Trophoblast cell (in vitro differentiated cells and primary cell): ENCODE results near the gene FBRS.
"Not testable (repeated sequence)": the region's sequence is repeated elsewhere in the genome, so short reads cannot be mapped to it uniquely, and the experiment has no call there.

ENCODE experiments used
- DNase-seq, 2 donors: peaks; one replicate each; pipeline ENCODE4 v3.0.0-alpha.2; 2016
- H2AFZ ChIP-seq: 2 replicates; pipeline ENCODE4 v1.6.1; 2013; ENCODE audit warnings: low read length, moderate library complexity, mild to moderate bottlenecking; ENCODE audit not compliant: insufficient read depth, poor library complexity
- H2AK5ac ChIP-seq: 2 replicates; pipeline ENCODE4 v1.6.1; 2013; ENCODE audit warnings: mild to moderate bottlenecking, low read length
- H2BK120ac ChIP-seq: 2 replicates; pipeline ENCODE4 v1.6.1; 2013; ENCODE audit warnings: low read length, mild to moderate bottlenecking, moderate library complexity; ENCODE audit not compliant: insufficient read depth, poor library complexity
- H2BK12ac ChIP-seq: 2 replicates; pipeline ENCODE4 v1.6.1; 2013; ENCODE audit warnings: mild to moderate bottlenecking, low read length, moderate library complexity
- H2BK5ac ChIP-seq: 2 replicates; pipeline ENCODE4 v1.6.1; 2013; ENCODE audit warnings: low read length, low read depth, moderate library complexity, mild to moderate bottlenecking; ENCODE audit not compliant: poor library complexity
- H3K14ac ChIP-seq: 2 replicates; pipeline ENCODE4 v1.6.1; 2013; ENCODE audit warnings: mild to moderate bottlenecking, low read length
- H3K18ac ChIP-seq: 2 replicates; pipeline ENCODE4 v1.6.1; 2013; ENCODE audit warnings: mild to moderate bottlenecking, low read length
- H3K23ac ChIP-seq: 2 replicates; pipeline ENCODE4 v1.6.1; 2013; ENCODE audit warnings: low read length
- H3K27ac ChIP-seq: 2 replicates; pipeline ENCODE4 v1.5.1; 2013; ENCODE audit warnings: low read depth, mild to moderate bottlenecking, inconsistent platforms, low read length, moderate library complexity
- H3K27me3 ChIP-seq: 2 replicates; pipeline ENCODE4 v1.6.1; 2013; ENCODE audit warnings: inconsistent platforms, mild to moderate bottlenecking, low read length, moderate library complexity; ENCODE audit not compliant: insufficient read depth
- H3K36me3 ChIP-seq, 2 experiments: 1 replicate in 1 of 2; 2 replicates in 1 of 2; pipeline ENCODE4 v1.6.1; 2013; ENCODE audit warnings: low read length in 2 of 2, mild to moderate bottlenecking in 2 of 2, moderate library complexity in 1 of 2; ENCODE audit not compliant: insufficient read depth in 2 of 2, control insufficient read depth in 1 of 2
- H3K4ac ChIP-seq: 2 replicates; pipeline ENCODE4 v1.6.1; 2013; ENCODE audit warnings: low read depth, mild to moderate bottlenecking, low read length, moderate library complexity
- H3K4me1 ChIP-seq, 2 experiments: 1 replicate in 1 of 2; 2 replicates in 1 of 2; pipeline ENCODE4 v1.6.1; 2013; ENCODE audit warnings: low read length in 2 of 2, mild to moderate bottlenecking in 2 of 2, moderate library complexity in 1 of 2; ENCODE audit not compliant: insufficient read depth in 2 of 2, control insufficient read depth in 1 of 2
- H3K4me2 ChIP-seq: 2 replicates; pipeline ENCODE4 v1.6.1; 2013; ENCODE audit warnings: inconsistent platforms, mild to moderate bottlenecking, low read length, moderate library complexity
- H3K4me3 ChIP-seq: 2 replicates; pipeline ENCODE4 v1.5.1; 2013; ENCODE audit warnings: mild to moderate bottlenecking, low read depth, low read length, inconsistent platforms
- H3K79me1 ChIP-seq: one replicate; pipeline ENCODE4 v1.6.1; 2013; ENCODE audit warnings: low read length
- H3K79me2 ChIP-seq: 2 replicates; pipeline ENCODE4 v1.6.1; 2013; ENCODE audit warnings: low read length, mild to moderate bottlenecking; ENCODE audit not compliant: control insufficient read depth, insufficient read depth, poor library complexity
- H3K9ac ChIP-seq: 2 replicates; pipeline ENCODE4 v1.6.1; 2013; ENCODE audit warnings: mild to moderate bottlenecking, low read length
- H3K9me3 ChIP-seq: 2 replicates; pipeline ENCODE4 v1.6.1; 2013; ENCODE audit warnings: low read depth, mild to moderate bottlenecking, control low read depth, inconsistent platforms, low read length; ENCODE audit not compliant: insufficient read depth
- H4K12ac ChIP-seq: 2 replicates; pipeline ENCODE4 v1.6.1; 2013; ENCODE audit warnings: low read depth, mild to moderate bottlenecking, low read length, moderate library complexity
- H4K8ac ChIP-seq: 2 replicates; pipeline ENCODE4 v1.6.1; 2013; ENCODE audit warnings: low read depth, mild to moderate bottlenecking, low read length, moderate library complexity
- H4K91ac ChIP-seq: one replicate; pipeline ENCODE4 v1.6.1; 2013; ENCODE audit warnings: low read depth, mild to moderate bottlenecking, low read length, moderate library complexity
- WGBS: extraction: QIAGEN DNeasy Blood & Tissue Kit; methylation state at CpG from one replicate; pipeline ENCODE4 v1.1.7; 2013; ENCODE audit warnings: missing lambda C conversion rate; ENCODE audit not compliant: insufficient read length, insufficient coverage; ENCODE audit errors: extremely low coverage; 5-methylcytosine and 5-hydroxymethylcytosine counted together

Gene FBRS

DNA sequence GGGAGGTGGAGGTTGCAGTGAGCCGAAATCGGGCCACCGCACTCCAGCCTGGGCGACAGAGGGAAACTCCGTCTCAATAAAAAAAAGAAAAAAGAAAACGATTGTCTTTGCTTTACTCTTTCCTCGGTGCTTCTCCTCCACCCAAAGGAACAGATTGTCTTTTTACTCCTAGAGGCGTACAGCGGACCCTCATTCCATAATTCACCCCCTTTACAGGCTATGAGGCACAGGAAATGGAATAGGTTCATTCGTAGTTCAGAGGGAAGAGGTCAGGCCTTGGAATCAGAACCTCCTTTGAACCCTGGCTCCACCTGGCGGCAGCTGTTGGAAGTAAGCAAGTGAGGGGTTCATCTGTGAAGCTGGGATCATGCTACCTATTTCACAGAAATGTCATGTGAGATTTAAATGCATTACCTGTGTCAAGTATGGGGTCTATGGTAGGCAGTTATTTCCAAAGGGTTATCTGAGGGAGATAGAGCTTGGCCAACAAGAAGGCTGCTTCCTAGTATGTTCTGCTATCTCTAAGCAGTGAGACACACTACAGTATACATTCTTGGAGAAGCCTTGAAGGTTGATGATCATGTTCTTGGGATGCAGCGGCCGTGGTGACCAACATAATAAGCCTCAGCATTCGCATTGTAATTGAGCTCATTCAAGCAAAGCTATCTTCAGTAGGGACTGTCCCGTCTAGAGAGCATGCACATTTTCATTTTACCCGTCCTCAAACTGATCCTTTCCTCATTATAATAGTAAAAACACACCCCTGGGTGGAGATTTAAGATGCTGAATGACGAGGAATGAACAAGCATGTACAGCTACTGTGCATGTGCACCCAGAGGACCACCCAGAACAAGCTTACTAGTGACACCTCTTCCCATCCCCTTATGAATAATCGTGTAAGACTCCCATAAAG is 29.3 kb upstream of the FBRS start:
- Histone ChIP-seq H3K27ac (no peak overlapping the region), H2BK120ac (no peak overlapping the region), H3K36me3 (no peaks in the 10 kb centered on the region), H3K4me2 (no peak overlapping the region), H4K8ac (no peak overlapping the region), H2BK12ac (no peak overlapping the region), H3K14ac (no peak overlapping the region), H3K9me3 (peaks cover 6% of the 10 kb centered on the region), H2AFZ (no peak overlapping the region), H2AK5ac (no peak overlapping the region), H3K4ac (no peak overlapping the region), H3K18ac (no peak overlapping the region), H3K4me3 (no peak overlapping the region), H3K79me1 (peaks cover 3% of the 10 kb centered on the region), H2BK5ac (no peak overlapping the region), H3K9ac (no peak overlapping the region), H4K91ac (no peak overlapping the region), H3K23ac (no peak overlapping the region), H3K27me3 (no peaks in the 10 kb centered on the region), H4K12ac (no peak overlapping the region), H3K4me1 (no peaks in the 10 kb centered on the region), H3K79me2 (no peaks in the 10 kb centered on the region)
- no CpG with 5 or more reads among the region's 18 CpGs for WGBS
- peak; percentile 82 to 97 for DNase-seq

DNA sequence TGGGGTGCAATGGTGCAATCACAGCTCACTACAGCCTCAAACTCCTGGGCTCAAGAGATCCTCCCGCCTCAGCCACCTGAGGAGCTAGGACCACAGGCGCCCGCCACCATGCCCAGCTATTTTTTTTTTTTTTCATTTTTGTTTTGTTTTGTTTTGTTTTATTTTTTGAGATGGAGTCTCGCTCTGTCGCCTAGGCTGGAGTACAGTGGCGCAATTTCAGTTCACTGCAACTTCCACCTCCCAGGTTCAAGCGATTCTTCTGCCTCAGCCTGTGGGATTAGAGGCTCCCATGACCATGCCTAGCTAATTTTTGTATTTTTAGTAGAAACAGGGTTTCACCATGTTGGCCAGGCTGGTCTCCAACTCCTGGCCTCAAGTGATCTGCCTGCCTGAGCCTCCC is 25.8 kb upstream of the FBRS start:
- H3K27me3 ChIP-seq, H3K9ac ChIP-seq, H3K18ac ChIP-seq, H4K12ac ChIP-seq, H3K36me3 ChIP-seq, H3K14ac ChIP-seq, H3K79me2 ChIP-seq, H3K4me1 ChIP-seq, H2BK12ac ChIP-seq, H3K27ac ChIP-seq, H2BK120ac ChIP-seq, H3K23ac ChIP-seq, H4K8ac ChIP-seq, H3K4me2 ChIP-seq, H2AFZ ChIP-seq, H3K79me1 ChIP-seq, H2AK5ac ChIP-seq, H2BK5ac ChIP-seq, H3K4me3 ChIP-seq, DNase-seq, H4K91ac ChIP-seq, H3K9me3 ChIP-seq, H3K4ac ChIP-seq: not testable (repeated sequence)
- WGBS, result no CpG with 5 or more reads among the region's 7 CpGs

DNA sequence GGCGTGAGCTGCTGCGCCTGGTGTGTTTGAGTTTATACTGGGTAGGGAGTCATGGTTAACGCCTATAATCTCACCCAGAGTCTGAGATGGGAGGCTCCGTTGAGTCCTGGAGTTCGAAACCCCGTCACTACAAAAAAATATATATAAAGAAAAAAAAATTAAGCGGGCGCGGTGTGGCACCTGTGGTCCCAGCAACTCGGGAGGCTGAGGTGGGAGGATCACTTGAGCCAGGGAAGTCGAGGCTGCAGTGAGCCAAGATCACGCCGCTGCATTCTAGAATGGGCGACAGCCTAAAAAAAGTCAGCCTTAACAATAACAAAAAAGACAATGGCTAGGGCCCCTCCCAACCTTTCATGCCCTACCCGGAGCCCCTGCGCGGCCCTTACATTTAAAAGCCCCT is 24.7 kb upstream of the FBRS start:
- Histone ChIP-seq H3K9ac (no peak overlapping the region), H2AFZ (peak overlapping the region; percentile 38), H3K23ac (no peak overlapping the region), H3K36me3 (no peaks in the 10 kb centered on the region), H4K8ac (peak overlapping the region; percentile 91), H3K4me1 (peaks cover 0 to 2% of the 10 kb centered on the region in 2 experiments), H4K91ac (peak overlapping the region; percentile 64), H3K27me3 (no peaks in the 10 kb centered on the region), H2BK12ac (no peak overlapping the region), H3K4me2 (peak overlapping the region; percentile 94), H3K18ac (no peak overlapping the region), H4K12ac (peak overlapping the region; percentile 96), H3K27ac (no peak overlapping the region), H2BK5ac (no peak overlapping the region), H3K9me3 (no peaks in the 10 kb centered on the region), H2AK5ac (peak overlapping the region; percentile 91), H3K79me1 (peaks cover 9% of the 10 kb centered on the region), H3K4me3 (no peak overlapping the region), H3K79me2 (peaks cover 4% of the 10 kb centered on the region), H2BK120ac (no peak overlapping the region), H3K14ac (peak overlapping the region; percentile 44), H3K4ac (no peak overlapping the region)
- WGBS, result no CpG with 5 or more reads among the region's 17 CpGs
- no peak for DNase-seq

GRCh38 chr16:30636599-30636998 is 21.6 kb upstream of the FBRS start:
- H3K4me3 ChIP-seq, result no peak overlapping the region
- peaks cover 9% of the 10 kb centered on the region for H3K79me1 ChIP-seq
- no peak overlapping the region for H3K4ac ChIP-seq
- no peak overlapping the region for H3K18ac ChIP-seq
- H2AK5ac ChIP-seq, result no peak overlapping the region
- H4K8ac ChIP-seq, result no peak overlapping the region
- H3K9me3 ChIP-seq, result no peaks in the 10 kb centered on the region
- no peak overlapping the region for H3K9ac ChIP-seq
- no peak overlapping the region for H2BK5ac ChIP-seq
- no peak overlapping the region for H4K91ac ChIP-seq
- no CpG with 5 or more reads among the region's 7 CpGs for WGBS
- peaks cover 0 to 2% of the 10 kb centered on the region in 2 experiments for H3K4me1 ChIP-seq
- no peak overlapping the region for H3K4me2 ChIP-seq
- no peak for DNase-seq
- H3K27me3 ChIP-seq, result no peaks in the 10 kb centered on the region
- peaks cover 4% of the 10 kb centered on the region for H3K79me2 ChIP-seq
- no peak overlapping the region for H2AFZ ChIP-seq
- H4K12ac ChIP-seq, result no peak overlapping the region
- no peaks in the 10 kb centered on the region for H3K36me3 ChIP-seq
- H3K23ac ChIP-seq, result no peak overlapping the region
- H3K14ac ChIP-seq, result no peak overlapping the region
- H3K27ac ChIP-seq, result no peak overlapping the region
- H2BK120ac ChIP-seq, result no peak overlapping the region
- no peak overlapping the region for H2BK12ac ChIP-seq
